Gastroesophageal sphincter (tissue), 4 donors: ENCODE measurements around the gene TTC39C. TPM values are rescaled to one million over a fixed set of nuclear protein-coding genes. Genes with fewer than 3 reads are reported as not detected.
A peak's percentile ranks its signal among the peaks of the same experiment; 100 is the strongest.

ENCODE experiments used
- ATAC-seq: fragments of 150-250 bp; one replicate; pipeline ENCODE4 v1.9.1; 2016; ENCODE audit warnings: mild to moderate bottlenecking, moderate library complexity
- H3K27ac ChIP-seq, 4 donors: fragments of 200-600 bp; sonication (generic) in 3 of 4; 1 replicate in 3 of 4; 2 replicates in 1 of 4; pipeline ENCODE4 v1.5.1; 2016 to 2019
- H3K27me3 ChIP-seq: fragments of 200-600 bp; sonication (generic); one replicate; pipeline ENCODE4 v1.5.1; 2019
- H3K36me3 ChIP-seq, 2 donors: fragments of 200-600 bp; sonication (generic); one replicate each; pipeline ENCODE4 v1.5.1; 2019; ENCODE audit warnings: control low read depth in 1 of 2
- H3K4me1 ChIP-seq, 3 donors: fragments of 200-600 bp; sonication (generic); 1 replicate in 2 of 3; 2 replicates in 1 of 3; pipeline ENCODE4 v1.5.1; 2016 to 2019; ENCODE audit warnings: control low read depth in 2 of 3
- H3K4me3 ChIP-seq, 2 donors: fragments of 200-600 bp; sonication (generic); one replicate each; pipeline ENCODE4 v1.5.1; 2019; ENCODE audit warnings: mild to moderate bottlenecking in 1 of 2, moderate library complexity in 1 of 2
- H3K9me3 ChIP-seq, 3 donors: fragments of 200-600 bp; sonication (generic); one replicate each; pipeline ENCODE4 v1.5.1; 2017 to 2019; ENCODE audit warnings: control low read depth in 2 of 3
- EP300 ChIP-seq: sonication (generic); formaldehyde crosslinking; IDR thresholded peaks from one replicate; pipeline ENCODE4 v1.6.1; 2017; ENCODE audit warnings: antibody characterized with exemption, mild to moderate bottlenecking
- POLR2A ChIP-seq, 2 donors: fragments of 450-650 bp; IDR thresholded peaks; one replicate each; pipeline ENCODE4 v1.6.1; 2017; ENCODE audit warnings: antibody characterized with exemption in 2 of 2, mild to moderate bottlenecking in 2 of 2, moderate library complexity in 1 of 2
- POLR2AphosphoS5 ChIP-seq: sonication (generic); formaldehyde crosslinking; IDR thresholded peaks from one replicate; pipeline ENCODE4 v1.6.1; 2017; ENCODE audit warnings: antibody characterized with exemption
- WGBS, 2 donors: methylation state at CpG; one replicate each; pipeline ENCODE4 v1.1.5; 2018; ENCODE audit warnings: low coverage in 1 of 2; 5-methylcytosine and 5-hydroxymethylcytosine counted together
- total RNA-seq, 4 donors: library from RNA; depleted of rRNA; stranded (reverse); fragments of >200 nt; gene quantifications; one replicate each; pipeline ENCODE4 v1.1.0, GENCODE V29; 2016
- TF ChIP-seq, protein P1 (sequence below), 4 experiments: fragments of 200-600 bp in 2 of 4; fragments of 450-650 bp in 2 of 4; sonication (generic) in 1 of 4; IDR thresholded peaks; one replicate each; pipeline ENCODE4 v1.5.1; 2017 to 2019; ENCODE audit warnings: antibody characterized with exemption in 4 of 4, mild to moderate bottlenecking in 2 of 4, moderate library complexity in 2 of 4

The TTC39C gene
- total RNA-seq, 4 donors from 2014 or later = 20.9 to 37.7 (median 33.6) TPM

DNA sequence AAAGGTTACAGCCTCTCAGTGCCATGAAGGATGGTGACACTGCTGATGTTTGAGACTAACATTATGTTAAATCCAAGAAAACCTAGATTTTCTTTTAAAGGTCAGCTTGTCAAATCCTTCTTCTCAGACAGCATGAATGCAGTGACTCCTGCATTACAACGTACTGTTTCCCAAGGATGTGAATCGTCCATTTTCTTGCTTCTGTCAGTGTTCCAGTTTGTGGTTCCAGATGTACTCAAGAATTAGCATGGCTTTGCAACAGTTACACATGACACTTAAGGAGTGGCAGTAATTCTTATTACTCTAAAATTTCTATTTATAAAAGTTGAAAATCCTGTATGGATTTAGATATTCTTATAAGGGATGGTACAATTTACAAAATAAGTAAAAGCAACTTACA is 1.5 kb upstream of the TTC39C start:
- 48 to 49% methylated on average over 2 of the region's 2 CpGs for WGBS, 2 donors
- no peak for ATAC-seq
- Histone ChIP-seq H3K4me3 (no peak overlapping the region), H3K4me1 (peaks cover 0 to 27% (median 0%) of the 10 kb centered on the region in 3 donors), H3K9me3 (no peaks in the 10 kb centered on the region), H3K27me3 (no peaks in the 10 kb centered on the region), H3K36me3 (no peaks in the 10 kb centered on the region), H3K27ac (no peak overlapping the region)
- TF ChIP-seq, protein P1, sequence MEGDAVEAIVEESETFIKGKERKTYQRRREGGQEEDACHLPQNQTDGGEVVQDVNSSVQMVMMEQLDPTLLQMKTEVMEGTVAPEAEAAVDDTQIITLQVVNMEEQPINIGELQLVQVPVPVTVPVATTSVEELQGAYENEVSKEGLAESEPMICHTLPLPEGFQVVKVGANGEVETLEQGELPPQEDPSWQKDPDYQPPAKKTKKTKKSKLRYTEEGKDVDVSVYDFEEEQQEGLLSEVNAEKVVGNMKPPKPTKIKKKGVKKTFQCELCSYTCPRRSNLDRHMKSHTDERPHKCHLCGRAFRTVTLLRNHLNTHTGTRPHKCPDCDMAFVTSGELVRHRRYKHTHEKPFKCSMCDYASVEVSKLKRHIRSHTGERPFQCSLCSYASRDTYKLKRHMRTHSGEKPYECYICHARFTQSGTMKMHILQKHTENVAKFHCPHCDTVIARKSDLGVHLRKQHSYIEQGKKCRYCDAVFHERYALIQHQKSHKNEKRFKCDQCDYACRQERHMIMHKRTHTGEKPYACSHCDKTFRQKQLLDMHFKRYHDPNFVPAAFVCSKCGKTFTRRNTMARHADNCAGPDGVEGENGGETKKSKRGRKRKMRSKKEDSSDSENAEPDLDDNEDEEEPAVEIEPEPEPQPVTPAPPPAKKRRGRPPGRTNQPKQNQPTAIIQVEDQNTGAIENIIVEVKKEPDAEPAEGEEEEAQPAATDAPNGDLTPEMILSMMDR (IDR thresholded peaks at IDR 0.05) = no peak
- TF ChIP-seq EP300 = no peak
- TF ChIP-seq POLR2AphosphoS5 = no peak
- no peak for TF ChIP-seq POLR2A (IDR thresholded peaks at IDR 0.05)

DNA sequence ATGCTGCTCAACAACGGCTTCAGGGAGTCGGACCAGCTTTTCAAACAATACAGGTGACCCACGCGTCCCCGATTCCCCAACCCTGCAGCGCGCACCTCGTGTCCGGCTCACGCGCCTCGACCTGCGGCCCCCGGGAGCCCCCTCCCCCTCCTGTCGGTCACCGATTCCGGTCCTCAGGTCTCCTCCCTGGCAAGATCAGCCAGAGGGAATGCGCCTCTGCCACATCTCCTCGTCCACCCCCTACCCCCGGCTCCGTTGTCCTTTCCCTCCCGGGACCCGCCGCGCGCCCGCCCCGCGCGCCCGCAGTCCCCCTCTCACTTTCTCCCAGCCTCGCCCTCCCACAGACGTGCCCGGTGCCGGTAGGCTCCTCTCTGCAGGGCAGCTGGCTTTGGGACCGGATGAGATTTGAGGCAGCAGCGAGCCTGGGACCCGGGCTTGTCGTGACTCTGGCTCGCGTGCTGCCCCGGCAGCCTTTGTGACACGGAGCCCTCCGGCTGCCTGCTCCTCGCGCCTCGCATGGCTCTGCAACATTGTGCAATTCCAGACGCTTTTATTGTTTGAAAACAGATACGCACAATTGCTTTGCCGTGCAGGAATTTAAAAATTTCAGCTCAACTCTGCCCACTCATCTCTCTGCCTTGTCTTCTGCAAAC is 558 bp downstream of the TTC39C start:
- TF ChIP-seq, protein P1 (IDR thresholded peaks at IDR 0.05) = no peak
- TF ChIP-seq EP300 = no peak
- TF ChIP-seq POLR2AphosphoS5 = peak; percentile 82
- TF ChIP-seq POLR2A (IDR thresholded peaks at IDR 0.05) = peak; percentile 44 to 59
- 0% methylated on average over 4 to 6 of the region's 50 CpGs for WGBS, 2 donors
- peak; percentile 54 for ATAC-seq
- H3K36me3 ChIP-seq = peaks cover 0 to 5% of the 10 kb centered on the region in 2 donors
- no peaks in the 10 kb centered on the region for H3K9me3 ChIP-seq
- H3K27ac ChIP-seq = peak overlapping the region; percentile 72 to 91 (median 90)
- peaks cover 0 to 27% (median 0%) of the 10 kb centered on the region in 3 donors for H3K4me1 ChIP-seq
- no peaks in the 10 kb centered on the region for H3K27me3 ChIP-seq
- H3K4me3 ChIP-seq = peak overlapping the region; percentile 94 to 96

- Histone ChIP-seq H3K27ac (peak overlapping the region in 2 of 4 donors; percentile 91), H3K27me3 (no peaks in the 10 kb centered on the region), H3K4me1 (peaks cover 0 to 27% (median 0%) of the 10 kb centered on the region in 3 donors), H3K4me3 (peak overlapping the region; percentile 94 to 96), H3K36me3 (peaks cover 0 to 5% of the 10 kb centered on the region in 2 donors), H3K9me3 (no peaks in the 10 kb centered on the region)
- TF ChIP-seq POLR2A (IDR thresholded peaks at IDR 0.05) = no peak
- TF ChIP-seq, protein P1 (IDR thresholded peaks at IDR 0.05) = no peak
- TF ChIP-seq POLR2AphosphoS5 = no peak
- no peak for TF ChIP-seq EP300
- no peak for ATAC-seq
- WGBS, 2 donors = 45 to 49% methylated on average over 17 of the region's 17 CpGs
Measured at GRCh38 chr18:24015639-24016631, 1.4 kb downstream of the TTC39C start.

GRCh38 chr18:24016643-24017042 is 2.1 kb downstream of the TTC39C start:
- H3K9me3 ChIP-seq = no peaks in the 10 kb centered on the region
- H3K4me3 ChIP-seq = no peak overlapping the region
- H3K4me1 ChIP-seq = peaks cover 0 to 29% (median 0%) of the 10 kb centered on the region in 3 donors
- no peaks in the 10 kb centered on the region for H3K27me3 ChIP-seq
- no peak for ATAC-seq
- H3K36me3 ChIP-seq = peaks cover 0 to 5% of the 10 kb centered on the region in 2 donors
- no peak for TF ChIP-seq EP300
- TF ChIP-seq, protein P1 (IDR thresholded peaks at IDR 0.05) = peak in 2 of 4 experiments; percentile 10 to 20
- H3K27ac ChIP-seq = no peak overlapping the region
- WGBS, 2 donors = 83 to 86% methylated on average over 2 of the region's 2 CpGs
